ENCODE results near the gene DVL3. TPM values are rescaled to one million over a fixed set of nuclear protein-coding genes. Genes with fewer than 3 reads are reported as not detected.

The DVL3 gene
- total RNA-seq, 2 donors from 2014 or later: 42.6 to 66.2 TPM

- no peak for ATAC-seq
- intact Hi-C loops (cut with DNase I): loop anchor here in 1 of 2 donors (5.0 kb wide), 2 partner anchors 57 to 58 kb away; partner anchors contain the start of genes ALG3 and EEF1AKMT4
- DNase-seq: no peak
Measured at GRCh38 chr3:184189421-184189820, 34.2 kb downstream of the DVL3 start.

- DNase-seq: no peak
- intact Hi-C loops (cut with DNase I): no loop called here
- ATAC-seq: no peak
Measured at GRCh38 chr3:184192889-184193288, 37.7 kb downstream of the DVL3 start.

- ATAC-seq: peak in 1 of 2 donors; percentile 7
- intact Hi-C loops (cut with DNase I): no loop called here
Measured at GRCh38 chr3:184193991-184194539, 38.9 kb downstream of the DVL3 start.

GRCh38 chr3:184196536-184196935 lies 41.4 kb downstream of the DVL3 start:
- no peak for ATAC-seq
- intact Hi-C loops (cut with DNase I): no loop called here

More at GRCh38 chr3:184193991-184194539, 38.9 kb downstream of the DVL3 start:
- no peak for DNase-seq

GRCh38 chr3:184198509-184198908 lies 43.3 kb downstream of the DVL3 start:
- no peak for ATAC-seq
- intact Hi-C loops (cut with DNase I): no loop called here
- no peak for DNase-seq

More at GRCh38 chr3:184196536-184196935, 41.4 kb downstream of the DVL3 start:
- no peak for DNase-seq

GRCh38 chr3:184200825-184201224 lies 45.6 kb downstream of the DVL3 start:
- DNase-seq (no peak), ATAC-seq (no peak)
- intact Hi-C loops (cut with DNase I): no loop called here

GRCh38 chr3:184203526-184203925 lies 48.3 kb downstream of the DVL3 start:
- intact Hi-C loops (cut with DNase I): no loop called here
- no peak for ATAC-seq

GRCh38 chr3:184209146-184209923 lies 54.2 kb downstream of the DVL3 start:
- ATAC-seq (no peak), DNase-seq (no peak)
- intact Hi-C loops (cut with DNase I): no loop called here

More at GRCh38 chr3:184203526-184203925, 48.3 kb downstream of the DVL3 start:
- DNase-seq: no peak

- ATAC-seq: no peak
- intact Hi-C loops (cut with DNase I): no loop called here
- DNase-seq: no peak
Measured at GRCh38 chr3:184211297-184211696, 56.1 kb downstream of the DVL3 start.

GRCh38 chr3:184211718-184212117 lies 56.5 kb downstream of the DVL3 start:
- ATAC-seq: no peak
- no peak for DNase-seq
- intact Hi-C loops (cut with DNase I): no loop called here

GRCh38 chr3:184218814-184219213 lies 63.6 kb downstream of the DVL3 start:
- intact Hi-C loops (cut with DNase I): no loop called here
- ATAC-seq: no peak
- DNase-seq: no peak

GRCh38 chr3:184222521-184222920 lies 67.3 kb downstream of the DVL3 start:
- ATAC-seq: no peak
- intact Hi-C loops (cut with DNase I): no loop called here
- no peak for DNase-seq

Other genes starting within 250 kb of the DVL3 start
- 10 to 100 TPM; 40.2 to 69.2 TPM for gene ABCC5, start 137.5 kb upstream of the DVL3 start, total RNA-seq
- not detected for gene HTR3D, start 123.6 kb upstream of the DVL3 start, total RNA-seq
- not detected for gene HTR3C, start 102.3 kb upstream of the DVL3 start, total RNA-seq
- not detected for gene HTR3E, start 58.3 kb upstream of the DVL3 start, total RNA-seq
- 10 to 100 TPM; 29.1 to 30.5 TPM for gene EIF2B5, start 20.0 kb upstream of the DVL3 start, total RNA-seq
- 100 to 1,000 TPM; 278 to 314 TPM for gene AP2M1, start 19.5 kb downstream of the DVL3 start, total RNA-seq
- gene ABCF3, start 30.8 kb downstream of the DVL3 start, total RNA-seq: 10 to 100 TPM; 54.4 to 78.2 TPM
- not detected for gene VWA5B2, start 74.2 kb downstream of the DVL3 start, total RNA-seq
- gene ALG3, start 93.6 kb downstream of the DVL3 start, total RNA-seq: 10 to 100 TPM; 23.2 to 28.2 TPM
- 1 to 10 TPM; 1.9 to 3.1 TPM for gene EEF1AKMT4, start 94.3 kb downstream of the DVL3 start, total RNA-seq
- under 1 TPM in 1 of 2 donors, not detected in 1; 0.18 TPM for gene CAMK2N2, start 106.2 kb downstream of the DVL3 start, total RNA-seq
- gene ECE2, start 120.6 kb downstream of the DVL3 start, total RNA-seq: 1 to 10 TPM in 1 of 2 donors, not detected in 1; 1.1 TPM
- 100 to 1,000 TPM; 176 to 217 TPM for gene PSMD2, start 143.9 kb downstream of the DVL3 start, total RNA-seq
- 100 to 1,000 TPM; 229 to 275 TPM for gene EIF4G1, start 159.2 kb downstream of the DVL3 start, total RNA-seq
- gene FAM131A, start 182.2 kb downstream of the DVL3 start, total RNA-seq: 10 to 100 TPM; 21.0 to 31.1 TPM
- gene CLCN2, start 206.2 kb downstream of the DVL3 start, total RNA-seq: 1 to 10 TPM; 2.3 to 2.6 TPM
- 10 to 100 TPM; 26.8 to 34.4 TPM for gene POLR2H, start 206.3 kb downstream of the DVL3 start, total RNA-seq
- gene THPO, start 222.8 kb downstream of the DVL3 start, total RNA-seq: under 1 TPM; 0.50 to 0.58 TPM
- 10 to 100 TPM in 1 of 2 donors, 1 to 10 TPM in 1; 7.2 to 12.2 TPM for gene CHRD, start 224.7 kb downstream of the DVL3 start, total RNA-seq